ENCODE data around the gene CCDC88C. TPM values are rescaled to one million over a fixed set of nuclear protein-coding genes. Genes with fewer than 3 reads are reported as not detected.

Gene CCDC88C
- total RNA-seq, 1 donor from 2014 or later, result 16.4 TPM

- DNase-seq (ENCODE audit: low read depth), result no peak
- no peak overlapping the region for H3K4me3 ChIP-seq (ENCODE audit: low read depth, low read length)
- no peak for TF ChIP-seq CTCF (conservative IDR thresholded peaks at IDR 0.05; ENCODE audit: low read depth, low read length)
Measured at GRCh38 chr14:91318911-91319310, 98.7 kb downstream of the CCDC88C start.

- peak; percentile 37 for TF ChIP-seq CTCF (conservative IDR thresholded peaks at IDR 0.05; ENCODE audit: low read depth, low read length)
- no peak for DNase-seq (ENCODE audit: low read depth)
- H3K4me3 ChIP-seq (ENCODE audit: low read depth, low read length), result no peak overlapping the region
Measured at GRCh38 chr14:91317381-91318308, 100.0 kb downstream of the CCDC88C start.

GRCh38 chr14:91316761-91317160, 100.9 kb downstream of the CCDC88C start:
- no peak for DNase-seq (ENCODE audit: low read depth)
- H3K4me3 ChIP-seq (ENCODE audit: low read depth, low read length), result no peak overlapping the region
- no peak for TF ChIP-seq CTCF (conservative IDR thresholded peaks at IDR 0.05; ENCODE audit: low read depth, low read length)

- H3K4me3 ChIP-seq (ENCODE audit: low read depth, low read length), result no peak overlapping the region
- no peak for TF ChIP-seq CTCF (conservative IDR thresholded peaks at IDR 0.05; ENCODE audit: low read depth, low read length)
- no peak for DNase-seq (ENCODE audit: low read depth)
Measured at GRCh38 chr14:91315844-91316267, 101.8 kb downstream of the CCDC88C start.

GRCh38 chr14:91313852-91314251, 103.8 kb downstream of the CCDC88C start:
- H3K4me3 ChIP-seq (ENCODE audit: low read depth, low read length), result no peak overlapping the region
- TF ChIP-seq CTCF (conservative IDR thresholded peaks at IDR 0.05; ENCODE audit: low read depth, low read length), result no peak
- DNase-seq (ENCODE audit: low read depth), result no peak

- TF ChIP-seq CTCF (conservative IDR thresholded peaks at IDR 0.05; ENCODE audit: low read depth, low read length), result no peak
- no peak for DNase-seq (ENCODE audit: low read depth)
- no peak overlapping the region for H3K4me3 ChIP-seq (ENCODE audit: low read depth, low read length)
Measured at GRCh38 chr14:91313154-91313850, 104.3 kb downstream of the CCDC88C start.
